K562 (cell line): ENCODE measurements around the gene FOXB2.

Source experiments
- CREB1 ChIP-seq, 2 experiments: sonication (generic) in 1 of 2; formaldehyde crosslinking in 1 of 2; IDR thresholded peaks; 2 replicates each; pipeline versions ENCODE4 v1.6.1 to v1.8.0; 2012 to 2022; ENCODE audit warnings: inconsistent platforms in 1 of 2, mild to moderate bottlenecking in 1 of 2, missing genetic modification reagents in 1 of 2, moderate library complexity in 1 of 2
- CTCF ChIP-seq, 3 experiments: IDR thresholded peaks in 2 of 3; conservative IDR thresholded peaks in 1 of 3; 2 replicates each; pipeline ENCODE4 v1.5.1; 2011 to 2012; ENCODE audit warnings: low read length in 3 of 3, mild to moderate bottlenecking in 3 of 3, control low read depth in 2 of 3, improper control_type of control experiment in 1 of 3, inconsistent platforms in 1 of 3, low read depth in 1 of 3, mixed read lengths in 1 of 3, moderate library complexity in 1 of 3; ENCODE audit not compliant: insufficient read depth in 2 of 3
- FOXJ3 ChIP-seq: sonication (generic); formaldehyde crosslinking; IDR thresholded peaks from 2 replicates; pipeline ENCODE4 v1.4.0; 2020; ENCODE audit warnings: mild to moderate bottlenecking, missing genetic modification reagents
- NCOA1 ChIP-seq: fragments of 450-650 bp; IDR thresholded peaks from 2 replicates; pipeline ENCODE4 v1.6.1; 2016; ENCODE audit warnings: low read depth
- NFE2 ChIP-seq: IDR thresholded peaks from 2 replicates; pipeline ENCODE4 v1.6.1; 2014; ENCODE audit warnings: antibody characterized with exemption, low read depth
- PHF20 ChIP-seq: fragments of 450-650 bp; IDR thresholded peaks from 2 replicates; pipeline ENCODE4 v1.6.1; 2018; ENCODE audit not compliant: partially characterized antibody
- PTRF ChIP-seq: fragments of 450-650 bp; IDR thresholded peaks from 2 replicates; pipeline ENCODE4 v1.6.1; 2016; ENCODE audit warnings: mild to moderate bottlenecking, missing genetic modification characterization, missing compliant biosample characterization
- ZKSCAN1 ChIP-seq: fragments of 150-350 bp; IDR thresholded peaks from 2 replicates; pipeline ENCODE4 v1.6.1; 2016; ENCODE audit warnings: low read depth, low read length
- ZNF512 ChIP-seq: IDR thresholded peaks from 2 replicates; pipeline ENCODE4 v1.6.1; 2016; ENCODE audit warnings: missing genetic modification characterization, missing compliant biosample characterization

- TF ChIP-seq ZKSCAN1 (no peak), CTCF (IDR thresholded peaks at IDR 0.05 in 2 of 3, conservative IDR thresholded peaks at IDR 0.05 in 1 of 3; ENCODE audit: insufficient read depth in 2 of 3, low read depth in 1 of 3, low read length in 3 of 3) (no peak), NCOA1 (no peak), PHF20 (no peak), ZNF512 (no peak), NFE2 (no peak), PTRF (no peak), CREB1 (IDR thresholded peaks at IDR 0.05) (no peak), CREB1 (CRISPR knock-in tag; IDR thresholded peaks at IDR 0.05) (no peak), FOXJ3 (CRISPR knock-in tag) (no peak)
Observed at GRCh38 chr9:77018969-77019235, 553 bp upstream of the FOXB2 start.
